BE2C (cell line): Measurements from ENCODE around the gene SERTAD2.

Experiments
- DNase-seq: peaks from one replicate; pipeline ENCODE4 v3.0.0-alpha.2; 2020
- H3K27me3 ChIP-seq: fragments of 250-450 bp; sonication (Bioruptor Pico); 2 replicates; pipeline ENCODE4 v1.5.1; 2020; ENCODE audit warnings: mild to moderate bottlenecking
- H3K36me3 ChIP-seq: fragments of 250-450 bp; sonication (Bioruptor Pico); 2 replicates; pipeline ENCODE4 v1.5.1; 2020; ENCODE audit warnings: mild to moderate bottlenecking
- H3K4me1 ChIP-seq: fragments of 250-450 bp; sonication (Bioruptor Pico); 2 replicates; pipeline ENCODE4 v1.5.1; 2020
- H3K4me3 ChIP-seq: 2 replicates; pipeline ENCODE4 v1.5.1; 2011; ENCODE audit warnings: low read depth, low read length
- H3K9me3 ChIP-seq: fragments of 250-450 bp; sonication (Bioruptor Pico); 2 replicates; pipeline ENCODE4 v1.5.1; 2020
- TF ChIP-seq, protein P1 (sequence below): IDR thresholded peaks from 2 replicates; pipeline ENCODE4 v1.5.1; 2012; ENCODE audit warnings: mild to moderate bottlenecking, low read depth, low read length

Gene SERTAD2

DNA sequence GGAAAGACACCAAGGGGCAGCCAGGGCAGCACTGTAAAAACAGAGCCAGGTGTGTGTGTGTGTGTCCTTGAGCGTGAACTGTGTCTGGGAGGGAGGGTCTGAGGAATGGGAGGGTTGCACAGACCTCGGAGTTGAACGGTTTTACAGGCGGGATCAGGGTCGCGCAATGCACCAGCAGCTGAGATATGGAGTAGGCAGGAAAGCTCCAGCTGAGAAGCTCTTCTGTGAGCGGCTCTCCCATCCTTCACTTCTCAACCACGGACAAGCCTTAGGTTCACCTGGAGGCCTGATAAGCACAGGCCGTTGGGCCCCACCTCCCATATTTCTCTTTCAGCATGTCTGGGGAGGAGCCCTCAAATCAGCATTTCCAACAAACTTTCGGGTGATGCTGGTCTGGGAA, 12.1 kb downstream of the SERTAD2 start:
- TF ChIP-seq, protein P1, sequence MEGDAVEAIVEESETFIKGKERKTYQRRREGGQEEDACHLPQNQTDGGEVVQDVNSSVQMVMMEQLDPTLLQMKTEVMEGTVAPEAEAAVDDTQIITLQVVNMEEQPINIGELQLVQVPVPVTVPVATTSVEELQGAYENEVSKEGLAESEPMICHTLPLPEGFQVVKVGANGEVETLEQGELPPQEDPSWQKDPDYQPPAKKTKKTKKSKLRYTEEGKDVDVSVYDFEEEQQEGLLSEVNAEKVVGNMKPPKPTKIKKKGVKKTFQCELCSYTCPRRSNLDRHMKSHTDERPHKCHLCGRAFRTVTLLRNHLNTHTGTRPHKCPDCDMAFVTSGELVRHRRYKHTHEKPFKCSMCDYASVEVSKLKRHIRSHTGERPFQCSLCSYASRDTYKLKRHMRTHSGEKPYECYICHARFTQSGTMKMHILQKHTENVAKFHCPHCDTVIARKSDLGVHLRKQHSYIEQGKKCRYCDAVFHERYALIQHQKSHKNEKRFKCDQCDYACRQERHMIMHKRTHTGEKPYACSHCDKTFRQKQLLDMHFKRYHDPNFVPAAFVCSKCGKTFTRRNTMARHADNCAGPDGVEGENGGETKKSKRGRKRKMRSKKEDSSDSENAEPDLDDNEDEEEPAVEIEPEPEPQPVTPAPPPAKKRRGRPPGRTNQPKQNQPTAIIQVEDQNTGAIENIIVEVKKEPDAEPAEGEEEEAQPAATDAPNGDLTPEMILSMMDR = no peak
- Histone ChIP-seq H3K4me3 (no peak overlapping the region), H3K36me3 (no peaks in the 10 kb centered on the region), H3K9me3 (no peaks in the 10 kb centered on the region), H3K4me1 (peaks cover 5% of the 10 kb centered on the region), H3K27me3 (no peaks in the 10 kb centered on the region)
- DNase-seq = no peak

DNA sequence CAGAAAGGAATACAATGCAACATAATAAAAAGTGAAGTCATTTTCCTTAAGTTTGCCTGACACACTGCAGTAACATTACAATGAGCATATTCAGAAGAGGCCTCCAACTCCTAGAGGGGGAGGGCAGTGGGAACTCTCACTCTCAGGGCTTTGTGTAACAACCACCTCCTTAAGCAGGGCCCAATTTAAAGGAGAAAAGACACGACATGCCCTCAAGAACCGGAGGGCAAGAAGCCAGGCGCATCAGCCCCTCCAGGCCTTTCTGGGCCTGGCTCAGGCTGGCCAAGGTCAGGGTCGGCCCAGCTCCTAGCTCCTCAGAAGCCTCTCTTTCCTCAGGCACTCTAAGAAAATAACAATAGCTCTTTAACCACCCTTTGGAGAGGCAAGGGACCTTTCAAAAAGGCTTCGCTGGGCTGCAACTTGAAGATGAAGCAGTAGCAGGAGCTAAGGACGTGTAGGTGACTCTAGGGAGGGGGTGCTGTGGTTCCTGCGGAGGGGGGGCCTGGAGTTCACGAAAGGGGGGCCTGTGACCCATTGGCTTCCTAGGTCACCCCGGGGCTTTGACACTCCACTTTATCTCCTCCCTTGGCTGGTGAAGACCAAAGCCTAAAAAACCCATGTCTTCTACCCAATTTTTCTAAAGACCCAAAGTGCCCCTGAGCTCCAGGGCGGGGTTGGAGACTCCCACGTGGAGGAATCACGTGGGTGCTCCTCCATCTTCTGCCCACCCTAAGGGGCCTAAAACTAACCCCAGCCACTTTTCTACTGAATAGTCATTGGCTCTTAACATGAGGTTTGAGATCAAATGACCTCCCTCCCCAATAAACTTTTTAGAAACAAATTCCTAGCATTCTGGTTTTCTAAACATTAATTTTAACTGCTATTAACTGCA, 13.3 kb downstream of the SERTAD2 start:
- Histone ChIP-seq H3K4me1 (peaks cover 5% of the 10 kb centered on the region), H3K27me3 (no peaks in the 10 kb centered on the region), H3K9me3 (no peaks in the 10 kb centered on the region), H3K4me3 (no peak overlapping the region), H3K36me3 (0 out of 2 replicates have a peak, but pooled peaks cover 3% of the 10 kb centered on the region)
- no peak for DNase-seq
- TF ChIP-seq, protein P1 = no peak

GRCh38 chr2:64639691-64640090, 14.0 kb downstream of the SERTAD2 start:
- DNase-seq = no peak
- Histone ChIP-seq H3K27me3 (no peaks in the 10 kb centered on the region), H3K36me3 (0 out of 2 replicates have a peak, but pooled peaks cover 3% of the 10 kb centered on the region), H3K4me3 (no peak overlapping the region), H3K4me1 (peaks cover 5% of the 10 kb centered on the region), H3K9me3 (no peaks in the 10 kb centered on the region)
- TF ChIP-seq, protein P1 = no peak

GRCh38 chr2:64638502-64639120, 15.1 kb downstream of the SERTAD2 start:
- peaks cover 5% of the 10 kb centered on the region for H3K4me1 ChIP-seq
- H3K4me3 ChIP-seq = no peak overlapping the region
- no peaks in the 10 kb centered on the region for H3K9me3 ChIP-seq
- 0 out of 2 replicates have a peak, but pooled peaks cover 3% of the 10 kb centered on the region for H3K36me3 ChIP-seq
- TF ChIP-seq, protein P1 = no peak
- H3K27me3 ChIP-seq = no peaks in the 10 kb centered on the region
- no peak for DNase-seq

GRCh38 chr2:64637931-64638330, 15.8 kb downstream of the SERTAD2 start:
- TF ChIP-seq, protein P1 = no peak
- Histone ChIP-seq H3K4me3 (no peak overlapping the region), H3K4me1 (peaks cover under 1% of the 10 kb centered on the region)

More at GRCh38 chr2:64637931-64638330, 15.8 kb downstream of the SERTAD2 start:
- no peaks in the 10 kb centered on the region for H3K9me3 ChIP-seq
- DNase-seq = no peak
- H3K36me3 ChIP-seq = 0 out of 2 replicates have a peak, but pooled peaks cover 3% of the 10 kb centered on the region
- H3K27me3 ChIP-seq = no peaks in the 10 kb centered on the region
